Effector memory CD4-positive, alpha-beta T cell (primary cell): ENCODE measurements around the gene CLEC2A.
"Not testable (repeated sequence)": the region's sequence is repeated elsewhere in the genome, so short reads cannot be mapped to it uniquely, and the experiment has no call there.

Experiments used
- DNase-seq, 3 donors: peaks; one replicate each; pipeline ENCODE4 v3.0.0-alpha.2; 2020
- H3K27ac ChIP-seq: 2 replicates; pipeline ENCODE4 v1.7.0; 2013; ENCODE audit warnings: mild to moderate bottlenecking, low read length, moderate library complexity; ENCODE audit not compliant: insufficient read depth, poor library complexity, severe bottlenecking
- H3K27me3 ChIP-seq: replicated peaks from 2 replicates; pipeline ENCODE4 v1.7.0; 2013; ENCODE audit warnings: mild to moderate bottlenecking, low read length; ENCODE audit not compliant: insufficient read depth, control insufficient read depth, poor library complexity, severe bottlenecking
- H3K36me3 ChIP-seq: 2 replicates; pipeline ENCODE4 v1.7.0; 2013; ENCODE audit warnings: mild to moderate bottlenecking, low read length, moderate library complexity; ENCODE audit not compliant: control insufficient read depth, insufficient read depth
- H3K4me1 ChIP-seq: 2 replicates; pipeline ENCODE4 v1.7.0; 2013; ENCODE audit warnings: low read length, mild to moderate bottlenecking; ENCODE audit not compliant: control insufficient read depth, insufficient read depth, poor library complexity, severe bottlenecking
- H3K4me3 ChIP-seq: 2 replicates; pipeline ENCODE4 v1.7.0; 2013; ENCODE audit warnings: low read length, low read depth, mild to moderate bottlenecking; ENCODE audit not compliant: insufficient read depth, poor library complexity, severe bottlenecking
- H3K9me3 ChIP-seq: 2 replicates; pipeline ENCODE4 v1.7.0; 2013; ENCODE audit warnings: mild to moderate bottlenecking, low read length, moderate library complexity; ENCODE audit not compliant: control insufficient read depth
- total RNA-seq, 3 donors: gene quantifications; one replicate each; lab custom pipeline; 2026; lab: John Stamatoyannopoulos, UW

CLEC2A gene
- total RNA-seq, result 0 reads per million in 3 donors

- H3K9me3 ChIP-seq, result no peaks in the 10 kb centered on the region
- DNase-seq, result no peak
- H3K27ac ChIP-seq, result no peak within 1 kb of the TSS
- H3K27me3 ChIP-seq, result no peaks in the 10 kb centered on the region
- H3K4me1 ChIP-seq, result no peaks in the 10 kb centered on the region
- H3K4me3 ChIP-seq, result no peak within 1 kb of the TSS
- no peaks in the 10 kb centered on the region for H3K36me3 ChIP-seq
Observed at GRCh38 chr12:9932270-9932669, at the start of gene CLEC2A. CLEC2A (minus strand) TSS chr12:9932370; CDS start chr12:9932329, 41 bp downstream.

- H3K27me3 ChIP-seq, result no peaks in the 10 kb centered on the region
- no peaks in the 10 kb centered on the region for H3K36me3 ChIP-seq
- no peak for DNase-seq
- no peaks in the 10 kb centered on the region for H3K4me1 ChIP-seq
- H3K27ac ChIP-seq, result no peak overlapping the region
- no peak overlapping the region for H3K4me3 ChIP-seq
- no peaks in the 10 kb centered on the region for H3K9me3 ChIP-seq
Observed at GRCh38 chr12:9980126-9980525, 48.0 kb upstream of the CLEC2A start.

GRCh38 chr12:9977916-9978315 is 45.7 kb upstream of the CLEC2A start:
- Histone ChIP-seq H3K4me3 (no peak overlapping the region), H3K27ac (no peak overlapping the region), H3K4me1 (no peaks in the 10 kb centered on the region), H3K27me3 (no peaks in the 10 kb centered on the region), H3K36me3 (no peaks in the 10 kb centered on the region), H3K9me3 (no peaks in the 10 kb centered on the region)
- DNase-seq, result no peak

- not testable (repeated sequence) for H3K4me3 ChIP-seq, H3K4me1 ChIP-seq, H3K27ac ChIP-seq, H3K36me3 ChIP-seq, DNase-seq, H3K9me3 ChIP-seq, H3K27me3 ChIP-seq
Observed at GRCh38 chr12:9976626-9977025, 44.5 kb upstream of the CLEC2A start.

- H3K4me1 ChIP-seq, result no peaks in the 10 kb centered on the region
- no peaks in the 10 kb centered on the region for H3K36me3 ChIP-seq
- no peak for DNase-seq
- no peak overlapping the region for H3K27ac ChIP-seq
- H3K27me3 ChIP-seq, result no peaks in the 10 kb centered on the region
- no peak overlapping the region for H3K4me3 ChIP-seq
- H3K9me3 ChIP-seq, result no peaks in the 10 kb centered on the region
Observed at GRCh38 chr12:9975614-9976013, 43.4 kb upstream of the CLEC2A start.

GRCh38 chr12:9974731-9975130 is 42.6 kb upstream of the CLEC2A start:
- not testable (repeated sequence) for H3K4me1 ChIP-seq, H3K9me3 ChIP-seq, H3K36me3 ChIP-seq, DNase-seq, H3K27ac ChIP-seq, H3K27me3 ChIP-seq, H3K4me3 ChIP-seq

GRCh38 chr12:9973949-9974348 is 41.8 kb upstream of the CLEC2A start:
- Histone ChIP-seq H3K27ac (no peak overlapping the region), H3K9me3 (no peaks in the 10 kb centered on the region), H3K4me3 (no peak overlapping the region), H3K4me1 (no peaks in the 10 kb centered on the region), H3K36me3 (no peaks in the 10 kb centered on the region), H3K27me3 (no peaks in the 10 kb centered on the region)
- DNase-seq, result no peak

GRCh38 chr12:9971181-9971580 is 39.0 kb upstream of the CLEC2A start, which contains the start of gene CLEC12A:
CLEC12A (plus strand) TSS chr12:9971409; CDS start chr12:9971597, 188 bp downstream.
- Histone ChIP-seq H3K4me3 (no peak within 1 kb of the TSS), H3K36me3 (no peaks in the 10 kb centered on the region), H3K27me3 (no peaks in the 10 kb centered on the region), H3K9me3 (no peaks in the 10 kb centered on the region), H3K27ac (no peak within 1 kb of the TSS), H3K4me1 (no peaks in the 10 kb centered on the region)
- DNase-seq, result no peak

- Histone ChIP-seq H3K4me1 (no peaks in the 10 kb centered on the region), H3K4me3 (no peak overlapping the region), H3K36me3 (no peaks in the 10 kb centered on the region), H3K9me3 (no peaks in the 10 kb centered on the region), H3K27me3 (no peaks in the 10 kb centered on the region), H3K27ac (no peak overlapping the region)
- no peak for DNase-seq
Observed at GRCh38 chr12:9969673-9970072, 37.5 kb upstream of the CLEC2A start.

- H3K4me3 ChIP-seq, result no peak overlapping the region
- H3K27me3 ChIP-seq, result no peaks in the 10 kb centered on the region
- DNase-seq, result no peak
- H3K4me1 ChIP-seq, result peaks cover 4% of the 10 kb centered on the region
- no peaks in the 10 kb centered on the region for H3K9me3 ChIP-seq
- H3K36me3 ChIP-seq, result no peaks in the 10 kb centered on the region
- no peak overlapping the region for H3K27ac ChIP-seq
Observed at GRCh38 chr12:9961901-9962300, 29.7 kb upstream of the CLEC2A start.

GRCh38 chr12:9961106-9961505 is 28.9 kb upstream of the CLEC2A start:
- no peak overlapping the region for H3K27ac ChIP-seq
- no peaks in the 10 kb centered on the region for H3K36me3 ChIP-seq
- H3K27me3 ChIP-seq, result no peaks in the 10 kb centered on the region
- DNase-seq, result no peak
- peaks cover 4% of the 10 kb centered on the region for H3K4me1 ChIP-seq
- no peak overlapping the region for H3K4me3 ChIP-seq
- H3K9me3 ChIP-seq, result no peaks in the 10 kb centered on the region
